HCT116 (cell line): ENCODE measurements around the gene RAB3C. TPM values are rescaled to one million over a fixed set of nuclear protein-coding genes. Genes with fewer than 3 reads are reported as not detected.

Experiments used
- ATAC-seq: fragments of 200-7000 bp; cut with Tn5 transposase; 2 replicates; pipeline ENCODE4 v1.9.1; 2020; ENCODE audit warnings: mild to moderate bottlenecking, moderate library complexity
- BruUV-seq: library from RNA; stranded (reverse); fragments of 400-500 nt; replicated peaks from 2 replicates; lab custom pipeline; 2021; lab: Mats Ljungman, UMichigan
- CTCF ChIA-PET: fragments of 300-600 bp; sonication (Branson Sonifier 250); formaldehyde crosslinking; loops from one replicate; lab custom pipeline; 2021; ENCODE audit warnings: antibody characterized with exemption; lab: Charles Lee
- POLR2A ChIA-PET: fragments of 300-600, 350-600 bp; sonication (Branson Sonifier 250); formaldehyde crosslinking; loops from one replicate; lab custom pipeline; 2021; ENCODE audit warnings: antibody characterized with exemption; lab: Charles Lee
- RAD21 ChIA-PET, 2 experiments: fragments of 300-600 bp; sonication (Branson Sonifier 250); formaldehyde crosslinking; loops; one replicate each; lab custom pipeline; 2023; ENCODE audit warnings: low total read pairs in 2 of 2; ENCODE audit not compliant: uncharacterized antibody in 2 of 2, unreplicated experiment in 2 of 2, low non-redundant PET in 1 of 2; lab: Charles Lee
- DNase-seq: peaks from one replicate; pipeline ENCODE4 v3.0.0-alpha.2; 2010; ENCODE audit warnings: low read depth, low spot score
- H2AFZ ChIP-seq: fragments of 200-600 bp; shearing (Covaris generic), sonication (generic); 2 replicates; pipeline ENCODE4 v1.6.1; 2017; ENCODE audit warnings: low read depth, mixed run types, mixed read lengths, antibody characterized with exemption, low read length; ENCODE audit not compliant: poor library complexity, severe bottlenecking
- H3K27ac ChIP-seq: 2 replicates; pipeline ENCODE4 v1.5.1; 2012; ENCODE audit warnings: low read depth, low read length
- H3K27me3 ChIP-seq: fragments of 200-600 bp; sonication (generic); 2 replicates; pipeline ENCODE4 v1.6.1; 2016; ENCODE audit warnings: mixed run types, low read length, mixed read lengths; ENCODE audit not compliant: insufficient read depth
- H3K36me3 ChIP-seq, 2 experiments: fragments of 200-500 bp in 1 of 2; fragments of 200-600 bp in 1 of 2; sonication (Bioruptor generic) in 1 of 2; sonication (generic) in 1 of 2; 2 replicates each; pipeline versions ENCODE4 v1.5.1 to v1.6.1; 2014 to 2016; ENCODE audit warnings: low read length in 2 of 2, inconsistent platforms in 1 of 2, mixed read lengths in 1 of 2, mixed run types in 1 of 2; ENCODE audit not compliant: insufficient read depth in 2 of 2, control insufficient read depth in 1 of 2
- H3K4me1 ChIP-seq, 2 experiments: fragments of 200-600 bp in 1 of 2; sonication (generic) in 1 of 2; 2 replicates each; pipeline versions ENCODE4 v1.5.1 to v1.6.1; 2012 to 2017; ENCODE audit warnings: low read length in 2 of 2, inconsistent platforms in 1 of 2, mild to moderate bottlenecking in 1 of 2, mixed read lengths in 1 of 2, mixed run types in 1 of 2, moderate library complexity in 1 of 2; ENCODE audit not compliant: insufficient read depth in 2 of 2, control insufficient read depth in 1 of 2
- H3K4me2 ChIP-seq: fragments of 200-600 bp; sonication (generic); 2 replicates; pipeline ENCODE4 v1.6.1; 2017; ENCODE audit warnings: mixed run types, low read length, mixed read lengths
- H3K4me3 ChIP-seq, 2 experiments: fragments of 200-600 bp in 1 of 2; sonication (generic) in 1 of 2; replicated peaks in 1 of 2; 2 replicates each; pipeline ENCODE4 v1.5.1; 2011 to 2016; ENCODE audit warnings: low read length in 2 of 2, control low read depth in 1 of 2, low read depth in 1 of 2, mild to moderate bottlenecking in 1 of 2, mixed read lengths in 1 of 2, mixed run types in 1 of 2
- H3K79me2 ChIP-seq: fragments of 200-600 bp; sonication (generic); 2 replicates; pipeline ENCODE4 v1.6.1; 2017; ENCODE audit warnings: mild to moderate bottlenecking, mixed run types, low read length, moderate library complexity, mixed read lengths; ENCODE audit not compliant: insufficient read depth
- H3K9ac ChIP-seq: fragments of 200-600 bp; sonication (generic); 2 replicates; pipeline ENCODE4 v1.6.1; 2016; ENCODE audit warnings: low read length, mixed read lengths
- H3K9me2 ChIP-seq: fragments of 200-600 bp; sonication (generic), shearing (Covaris generic); 2 replicates; pipeline ENCODE4 v1.6.1; 2017; ENCODE audit warnings: mixed run types, mild to moderate bottlenecking, moderate library complexity; ENCODE audit not compliant: insufficient read depth
- H3K9me3 ChIP-seq, 2 experiments: fragments of 200-500 bp in 1 of 2; fragments of 200-600 bp in 1 of 2; sonication (Bioruptor generic) in 1 of 2; sonication (generic) in 1 of 2; 2 replicates each; pipeline ENCODE4 v1.6.1; 2014 to 2017; ENCODE audit warnings: low read length in 2 of 2, mixed read lengths in 2 of 2, inconsistent platforms in 1 of 2, low read depth in 1 of 2, mild to moderate bottlenecking in 1 of 2, mixed run types in 1 of 2, moderate library complexity in 1 of 2; ENCODE audit not compliant: control insufficient read depth in 1 of 2, insufficient read depth in 1 of 2
- H4K20me1 ChIP-seq: fragments of 200-600 bp; sonication (generic), shearing (Covaris generic); 2 replicates; pipeline ENCODE4 v1.6.1; 2017; ENCODE audit warnings: mixed run types, mild to moderate bottlenecking, moderate library complexity; ENCODE audit not compliant: insufficient read depth
- CBX3 ChIP-seq: IDR thresholded peaks from 2 replicates; pipeline ENCODE4 v1.6.1; 2012; ENCODE audit warnings: low read depth
- CEBPB ChIP-seq: IDR thresholded peaks from 2 replicates; pipeline ENCODE4 v1.6.1; 2012; ENCODE audit warnings: low read depth
- EGR1 ChIP-seq: IDR thresholded peaks from 2 replicates; pipeline ENCODE4 v1.6.1; 2012; ENCODE audit warnings: low read depth
- ELF1 ChIP-seq: IDR thresholded peaks from 2 replicates; pipeline ENCODE4 v1.6.1; 2012; ENCODE audit warnings: low read depth, borderline replicate concordance
- EZH2 ChIP-seq: fragments of 200-600 bp; sonication (generic); IDR thresholded peaks from 2 replicates; pipeline ENCODE4 v1.6.1; 2017; ENCODE audit warnings: antibody characterized with exemption, mixed run types
- FOSL1 ChIP-seq: IDR thresholded peaks from 2 replicates; pipeline ENCODE4 v1.6.1; 2012; ENCODE audit warnings: low read depth
- JUND ChIP-seq: IDR thresholded peaks from 2 replicates; pipeline ENCODE4 v1.6.1; 2012
- POLR2A ChIP-seq: IDR thresholded peaks from 2 replicates; pipeline ENCODE4 v1.7.0; 2011; ENCODE audit warnings: borderline replicate concordance; ENCODE audit not compliant: insufficient read depth, insufficient read length; ENCODE audit errors: extremely low read depth
- POLR2AphosphoS5 ChIP-seq: IDR thresholded peaks from 2 replicates; pipeline ENCODE4 v1.6.1; 2011; ENCODE audit warnings: mild to moderate bottlenecking, low read depth, low read length, moderate library complexity
- RAD21 ChIP-seq: IDR thresholded peaks from 2 replicates; pipeline ENCODE4 v1.6.1; 2012; ENCODE audit warnings: low read depth, mild to moderate bottlenecking
- SP1 ChIP-seq: IDR thresholded peaks from 2 replicates; pipeline ENCODE4 v1.6.1; 2012; ENCODE audit warnings: low read depth
- SRF ChIP-seq: IDR thresholded peaks from 2 replicates; pipeline ENCODE4 v1.6.1; 2012; ENCODE audit warnings: low read depth
- TCF7L2 ChIP-seq: IDR thresholded peaks from 2 replicates; pipeline ENCODE4 v1.7.0; 2011; ENCODE audit warnings: borderline replicate concordance, inconsistent platforms; ENCODE audit not compliant: insufficient read depth, insufficient read length; ENCODE audit errors: extremely low read depth
- ZFX ChIP-seq: fragments of 450-650 bp; IDR thresholded peaks from 2 replicates; pipeline ENCODE4 v1.6.1; 2017
- intact Hi-C: fragments of 100-400 bp; cut with micrococcal nuclease; formaldehyde crosslinking; loops from 2 replicates; pipeline ENCODE4 v1.10.0; 2022
- total RNA-seq: library from RNA; stranded (reverse); gene quantifications from one replicate; pipeline ENCODE4 v1.2.1, GENCODE V29; 2021; ENCODE audit not compliant: unreplicated experiment
- TF ChIP-seq, protein P1 (sequence below): IDR thresholded peaks from 2 replicates; pipeline ENCODE4 v1.6.1; 2012
- TF ChIP-seq, protein P2 (sequence below): IDR thresholded peaks from 2 replicates; pipeline ENCODE4 v1.6.1; 2012; ENCODE audit warnings: low read depth
- TF ChIP-seq, protein P3 (sequence below): IDR thresholded peaks from 2 replicates; pipeline ENCODE4 v1.6.1; 2011; ENCODE audit warnings: mild to moderate bottlenecking, low read length, moderate library complexity; ENCODE audit not compliant: insufficient replicate concordance; ENCODE audit errors: extremely low read depth
- TF ChIP-seq, protein P4 (sequence below), 3 experiments: fragments of 200-600 bp in 1 of 3; sonication (generic) in 1 of 3; IDR thresholded peaks in 2 of 3; conservative IDR thresholded peaks in 1 of 3; 2 replicates each; pipeline ENCODE4 v1.5.1; 2012 to 2017; ENCODE audit warnings: low read depth in 2 of 3, low read length in 2 of 3, antibody characterized with exemption in 1 of 3, borderline replicate concordance in 1 of 3, control low read depth in 1 of 3, mild to moderate bottlenecking in 1 of 3, mixed read lengths in 1 of 3, mixed run types in 1 of 3, moderate library complexity in 1 of 3; ENCODE audit not compliant: insufficient read depth in 1 of 3
- TF ChIP-seq, protein P5 (sequence below): IDR thresholded peaks from 2 replicates; pipeline ENCODE4 v1.6.1; 2012

RAB3C gene
- total RNA-seq, 1 experiment from 2014 or later, result not detected

DNA sequence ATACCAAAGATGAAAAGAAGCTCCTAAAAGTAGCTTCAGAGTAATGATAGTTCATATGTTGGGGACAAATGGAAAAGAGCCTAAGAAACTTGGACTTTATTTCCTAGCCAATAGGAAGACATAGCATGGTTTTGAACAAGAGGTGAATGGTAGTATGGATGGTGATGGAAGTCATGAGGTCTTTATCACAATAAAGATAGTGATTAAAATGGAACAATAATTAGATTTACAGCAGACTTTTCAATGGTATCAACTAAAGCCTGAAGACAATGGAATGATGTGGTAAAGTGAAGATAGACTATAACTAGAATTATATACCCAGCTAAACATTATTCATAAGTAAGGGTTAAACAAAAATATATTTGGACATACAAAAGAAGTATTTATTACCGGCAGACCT is 131.2 kb downstream of the RAB3C start:
- no TSS peak for BruUV-seq
- TF ChIP-seq, protein P1, sequence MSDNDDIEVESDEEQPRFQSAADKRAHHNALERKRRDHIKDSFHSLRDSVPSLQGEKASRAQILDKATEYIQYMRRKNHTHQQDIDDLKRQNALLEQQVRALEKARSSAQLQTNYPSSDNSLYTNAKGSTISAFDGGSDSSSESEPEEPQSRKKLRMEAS, result no peak
- TF ChIP-seq ELF1 (no peak), SRF (no peak), POLR2A (no peak), POLR2AphosphoS5 (no peak), RAD21 (no peak), SP1 (no peak), FOSL1 (no peak), CBX3 (no peak), JUND (no peak), EZH2 (no peak), TCF7L2 (no peak), EGR1 (no peak), CEBPB (no peak), ZFX (no peak)
- TF ChIP-seq, protein P2, sequence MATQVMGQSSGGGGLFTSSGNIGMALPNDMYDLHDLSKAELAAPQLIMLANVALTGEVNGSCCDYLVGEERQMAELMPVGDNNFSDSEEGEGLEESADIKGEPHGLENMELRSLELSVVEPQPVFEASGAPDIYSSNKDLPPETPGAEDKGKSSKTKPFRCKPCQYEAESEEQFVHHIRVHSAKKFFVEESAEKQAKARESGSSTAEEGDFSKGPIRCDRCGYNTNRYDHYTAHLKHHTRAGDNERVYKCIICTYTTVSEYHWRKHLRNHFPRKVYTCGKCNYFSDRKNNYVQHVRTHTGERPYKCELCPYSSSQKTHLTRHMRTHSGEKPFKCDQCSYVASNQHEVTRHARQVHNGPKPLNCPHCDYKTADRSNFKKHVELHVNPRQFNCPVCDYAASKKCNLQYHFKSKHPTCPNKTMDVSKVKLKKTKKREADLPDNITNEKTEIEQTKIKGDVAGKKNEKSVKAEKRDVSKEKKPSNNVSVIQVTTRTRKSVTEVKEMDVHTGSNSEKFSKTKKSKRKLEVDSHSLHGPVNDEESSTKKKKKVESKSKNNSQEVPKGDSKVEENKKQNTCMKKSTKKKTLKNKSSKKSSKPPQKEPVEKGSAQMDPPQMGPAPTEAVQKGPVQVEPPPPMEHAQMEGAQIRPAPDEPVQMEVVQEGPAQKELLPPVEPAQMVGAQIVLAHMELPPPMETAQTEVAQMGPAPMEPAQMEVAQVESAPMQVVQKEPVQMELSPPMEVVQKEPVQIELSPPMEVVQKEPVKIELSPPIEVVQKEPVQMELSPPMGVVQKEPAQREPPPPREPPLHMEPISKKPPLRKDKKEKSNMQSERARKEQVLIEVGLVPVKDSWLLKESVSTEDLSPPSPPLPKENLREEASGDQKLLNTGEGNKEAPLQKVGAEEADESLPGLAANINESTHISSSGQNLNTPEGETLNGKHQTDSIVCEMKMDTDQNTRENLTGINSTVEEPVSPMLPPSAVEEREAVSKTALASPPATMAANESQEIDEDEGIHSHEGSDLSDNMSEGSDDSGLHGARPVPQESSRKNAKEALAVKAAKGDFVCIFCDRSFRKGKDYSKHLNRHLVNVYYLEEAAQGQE, result no peak
- TF ChIP-seq, protein P3, sequence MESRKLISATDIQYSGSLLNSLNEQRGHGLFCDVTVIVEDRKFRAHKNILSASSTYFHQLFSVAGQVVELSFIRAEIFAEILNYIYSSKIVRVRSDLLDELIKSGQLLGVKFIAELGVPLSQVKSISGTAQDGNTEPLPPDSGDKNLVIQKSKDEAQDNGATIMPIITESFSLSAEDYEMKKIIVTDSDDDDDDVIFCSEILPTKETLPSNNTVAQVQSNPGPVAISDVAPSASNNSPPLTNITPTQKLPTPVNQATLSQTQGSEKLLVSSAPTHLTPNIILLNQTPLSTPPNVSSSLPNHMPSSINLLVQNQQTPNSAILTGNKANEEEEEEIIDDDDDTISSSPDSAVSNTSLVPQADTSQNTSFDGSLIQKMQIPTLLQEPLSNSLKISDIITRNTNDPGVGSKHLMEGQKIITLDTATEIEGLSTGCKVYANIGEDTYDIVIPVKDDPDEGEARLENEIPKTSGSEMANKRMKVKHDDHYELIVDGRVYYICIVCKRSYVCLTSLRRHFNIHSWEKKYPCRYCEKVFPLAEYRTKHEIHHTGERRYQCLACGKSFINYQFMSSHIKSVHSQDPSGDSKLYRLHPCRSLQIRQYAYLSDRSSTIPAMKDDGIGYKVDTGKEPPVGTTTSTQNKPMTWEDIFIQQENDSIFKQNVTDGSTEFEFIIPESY, result no peak
- TF ChIP-seq, protein P4, sequence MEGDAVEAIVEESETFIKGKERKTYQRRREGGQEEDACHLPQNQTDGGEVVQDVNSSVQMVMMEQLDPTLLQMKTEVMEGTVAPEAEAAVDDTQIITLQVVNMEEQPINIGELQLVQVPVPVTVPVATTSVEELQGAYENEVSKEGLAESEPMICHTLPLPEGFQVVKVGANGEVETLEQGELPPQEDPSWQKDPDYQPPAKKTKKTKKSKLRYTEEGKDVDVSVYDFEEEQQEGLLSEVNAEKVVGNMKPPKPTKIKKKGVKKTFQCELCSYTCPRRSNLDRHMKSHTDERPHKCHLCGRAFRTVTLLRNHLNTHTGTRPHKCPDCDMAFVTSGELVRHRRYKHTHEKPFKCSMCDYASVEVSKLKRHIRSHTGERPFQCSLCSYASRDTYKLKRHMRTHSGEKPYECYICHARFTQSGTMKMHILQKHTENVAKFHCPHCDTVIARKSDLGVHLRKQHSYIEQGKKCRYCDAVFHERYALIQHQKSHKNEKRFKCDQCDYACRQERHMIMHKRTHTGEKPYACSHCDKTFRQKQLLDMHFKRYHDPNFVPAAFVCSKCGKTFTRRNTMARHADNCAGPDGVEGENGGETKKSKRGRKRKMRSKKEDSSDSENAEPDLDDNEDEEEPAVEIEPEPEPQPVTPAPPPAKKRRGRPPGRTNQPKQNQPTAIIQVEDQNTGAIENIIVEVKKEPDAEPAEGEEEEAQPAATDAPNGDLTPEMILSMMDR (IDR thresholded peaks at IDR 0.05 in 2 of 3, conservative IDR thresholded peaks at IDR 0.05 in 1 of 3; ENCODE audit: borderline replicate concordance in 1 of 3, insufficient read depth in 1 of 3, low read depth in 2 of 3, low read length in 2 of 3), result no peak
- TF ChIP-seq, protein P5, sequence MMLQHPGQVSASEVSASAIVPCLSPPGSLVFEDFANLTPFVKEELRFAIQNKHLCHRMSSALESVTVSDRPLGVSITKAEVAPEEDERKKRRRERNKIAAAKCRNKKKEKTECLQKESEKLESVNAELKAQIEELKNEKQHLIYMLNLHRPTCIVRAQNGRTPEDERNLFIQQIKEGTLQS, result no peak
- RAD21 ChIA-PET, result no interaction called here

More for the DNA sequence above, 131.2 kb downstream of the RAB3C start:
- H3K9ac ChIP-seq, result no peak overlapping the region
- no peak overlapping the region for H3K4me3 ChIP-seq
- ChIA-PET CTCF (no interaction called here), POLR2A (no interaction called here)
- no peaks in the 10 kb centered on the region for H3K36me3 ChIP-seq
- no peak overlapping the region for H3K27ac ChIP-seq
- H3K79me2 ChIP-seq, result no peaks in the 10 kb centered on the region
- intact Hi-C loops, result loop anchor here (10.0 kb wide), 1 partner anchor 219 kb away; the partner anchor contains the start of gene GAPT
- H4K20me1 ChIP-seq, result no peaks in the 10 kb centered on the region
- H3K4me1 ChIP-seq, result no peaks in the 10 kb centered on the region
- H2AFZ ChIP-seq, result no peak overlapping the region
- ATAC-seq (no peak), DNase-seq (no peak)
- H3K9me3 ChIP-seq, result no peaks in the 10 kb centered on the region; a peak in 1 of 4 replicates
- no peaks in the 10 kb centered on the region for H3K9me2 ChIP-seq
- H3K27me3 ChIP-seq, result no peaks in the 10 kb centered on the region
- no peak overlapping the region for H3K4me2 ChIP-seq
